ENCODE results near the gene DMAC2. TPM values are rescaled to one million over a fixed set of nuclear protein-coding genes. Genes with fewer than 3 reads are reported as not detected.

The DMAC2 gene
- total and polyA plus RNA-seq, 3 donors from 2014 or later: 24.6 to 35.8 (median 26.7) TPM

DNA sequence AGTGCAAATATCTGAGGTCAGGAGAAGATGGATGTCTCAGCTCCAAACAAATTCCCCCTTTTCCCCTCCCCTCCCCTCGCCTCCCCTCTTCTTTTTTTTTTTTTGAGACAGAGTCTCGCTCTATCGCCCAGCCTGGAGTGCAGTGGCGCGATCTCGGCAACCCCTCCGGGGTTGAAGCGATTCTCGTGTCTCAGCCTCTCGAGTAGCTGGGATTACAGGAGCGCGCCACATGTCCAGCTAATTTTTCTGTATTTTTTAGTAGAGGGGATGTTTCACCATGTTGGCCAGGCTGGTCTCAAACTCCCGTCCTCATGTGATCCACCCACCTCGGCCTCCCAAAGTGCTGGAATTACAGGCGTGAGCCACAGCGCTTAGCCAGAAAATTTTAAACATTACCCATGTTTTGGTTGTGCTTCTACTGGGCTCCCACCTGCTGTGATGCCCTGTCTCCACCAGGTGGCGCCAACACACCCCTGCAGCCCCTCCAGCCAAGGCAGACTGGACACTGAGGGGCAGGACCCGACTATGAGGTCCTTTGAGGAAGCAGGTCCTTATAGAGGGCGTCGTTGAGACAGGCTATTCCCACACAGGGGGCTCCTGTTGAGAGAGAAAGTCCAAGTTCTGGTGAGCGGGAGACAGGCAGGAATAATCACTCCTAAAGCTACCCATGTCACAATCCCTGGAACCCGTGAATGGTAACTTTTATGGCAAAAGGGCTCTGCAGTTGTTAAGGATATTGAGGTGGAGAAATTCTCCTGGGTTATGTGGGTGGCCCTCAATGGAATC lies 9.6 kb upstream of the DMAC2 start:
- WGBS, 2 donors: 2 to 3% methylated on average over 18 to 22 of the region's 22 CpGs
- no peak overlapping the region for H3K27ac ChIP-seq
- no peak overlapping the region for H3K4me3 ChIP-seq

DNA sequence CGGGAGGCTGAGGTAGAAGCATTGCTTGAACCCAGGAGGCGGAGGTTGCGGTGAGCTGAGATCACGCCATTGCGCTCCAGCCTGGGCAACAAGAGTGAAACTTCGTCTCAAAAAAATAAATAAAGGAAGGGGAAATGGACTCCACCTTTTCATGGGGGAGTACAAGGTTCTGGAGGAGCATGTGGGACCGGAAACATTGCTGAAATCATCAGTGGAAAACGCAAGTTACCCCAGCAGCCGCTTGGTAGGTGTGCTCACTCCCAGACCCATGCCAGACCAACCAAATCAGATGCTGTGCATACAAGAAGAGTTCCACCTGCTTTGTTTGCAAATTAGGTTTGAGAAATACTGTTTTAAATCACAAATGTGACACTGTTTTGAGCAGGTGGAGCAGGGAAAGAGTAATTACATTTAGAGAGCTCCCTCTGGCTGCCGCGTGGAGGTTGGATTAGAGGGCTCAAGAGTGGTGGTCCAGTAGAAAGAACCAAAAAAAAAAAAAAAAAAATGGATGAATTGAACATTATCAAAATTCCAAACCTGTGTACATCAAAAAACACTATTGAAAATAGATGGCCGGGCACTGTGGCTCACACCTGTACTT lies 8.1 kb upstream of the DMAC2 start:
- TF ChIP-seq, protein P1, sequence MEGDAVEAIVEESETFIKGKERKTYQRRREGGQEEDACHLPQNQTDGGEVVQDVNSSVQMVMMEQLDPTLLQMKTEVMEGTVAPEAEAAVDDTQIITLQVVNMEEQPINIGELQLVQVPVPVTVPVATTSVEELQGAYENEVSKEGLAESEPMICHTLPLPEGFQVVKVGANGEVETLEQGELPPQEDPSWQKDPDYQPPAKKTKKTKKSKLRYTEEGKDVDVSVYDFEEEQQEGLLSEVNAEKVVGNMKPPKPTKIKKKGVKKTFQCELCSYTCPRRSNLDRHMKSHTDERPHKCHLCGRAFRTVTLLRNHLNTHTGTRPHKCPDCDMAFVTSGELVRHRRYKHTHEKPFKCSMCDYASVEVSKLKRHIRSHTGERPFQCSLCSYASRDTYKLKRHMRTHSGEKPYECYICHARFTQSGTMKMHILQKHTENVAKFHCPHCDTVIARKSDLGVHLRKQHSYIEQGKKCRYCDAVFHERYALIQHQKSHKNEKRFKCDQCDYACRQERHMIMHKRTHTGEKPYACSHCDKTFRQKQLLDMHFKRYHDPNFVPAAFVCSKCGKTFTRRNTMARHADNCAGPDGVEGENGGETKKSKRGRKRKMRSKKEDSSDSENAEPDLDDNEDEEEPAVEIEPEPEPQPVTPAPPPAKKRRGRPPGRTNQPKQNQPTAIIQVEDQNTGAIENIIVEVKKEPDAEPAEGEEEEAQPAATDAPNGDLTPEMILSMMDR (IDR thresholded peaks at IDR 0.05): no peak
- no peak for DNase-seq
- Histone ChIP-seq H3K4me3 (no peak overlapping the region), H3K9me3 (no peaks in the 10 kb centered on the region), H3K36me3 (ENCODE audit: low read depth, missing control alignments) (no peaks in the 10 kb centered on the region), H3K27ac (no peak overlapping the region), H3K4me1 (no peaks in the 10 kb centered on the region), H3K27me3 (no peaks in the 10 kb centered on the region)
- WGBS, 2 donors: 70 to 71% methylated on average over 12 of the region's 12 CpGs
- intact Hi-C loops (cut with DNase I; ENCODE audit: low total_unique reads): loop anchor here (10.0 kb wide), 1 partner anchor 127 kb away; the partner anchor contains the start of gene CEACAM21

More for the DNA sequence above, 9.6 kb upstream of the DMAC2 start:
- no peaks in the 10 kb centered on the region for H3K9me3 ChIP-seq
- H3K4me1 ChIP-seq: no peaks in the 10 kb centered on the region
- TF ChIP-seq, protein P1 (IDR thresholded peaks at IDR 0.05): peak; percentile 93 to 97 (median 95)
- TF ChIP-seq POLR2A (IDR thresholded peaks at IDR 0.05): no peak
- intact Hi-C loops (cut with DNase I; ENCODE audit: low total_unique reads): loop anchor here (10.0 kb wide), 1 partner anchor 126 kb away; the partner anchor contains the start of gene CEACAM21
- no peaks in the 10 kb centered on the region for H3K36me3 ChIP-seq (ENCODE audit: low read depth, missing control alignments)
- peak; percentile 87 for DNase-seq
- no peaks in the 10 kb centered on the region for H3K27me3 ChIP-seq

DNA sequence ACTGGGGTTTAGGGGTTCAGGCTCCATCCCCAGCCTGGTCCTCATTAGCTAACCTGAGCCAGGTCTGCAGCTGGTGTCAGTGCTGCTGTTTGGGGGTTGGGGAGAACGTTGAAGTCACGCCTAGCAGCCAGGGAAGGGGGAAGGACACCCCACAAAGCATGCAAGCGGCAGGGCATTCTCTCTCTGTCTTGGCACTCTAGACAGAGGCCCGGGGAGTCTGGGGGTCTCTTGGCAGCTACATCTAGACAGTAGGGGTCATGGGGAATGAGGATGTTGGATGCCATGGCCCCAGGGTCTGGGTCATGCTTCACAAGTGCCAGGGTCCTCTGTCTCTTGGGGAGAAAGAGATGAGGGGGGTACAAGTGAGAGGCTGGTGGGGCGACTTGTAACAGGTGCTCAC lies 5.9 kb upstream of the DMAC2 start:
- Histone ChIP-seq H3K36me3 (ENCODE audit: low read depth, missing control alignments) (no peaks in the 10 kb centered on the region), H3K9me3 (no peaks in the 10 kb centered on the region), H3K4me1 (no peaks in the 10 kb centered on the region), H3K27me3 (no peaks in the 10 kb centered on the region), H3K4me3 (no peak overlapping the region), H3K27ac (no peak overlapping the region)
- DNase-seq: no peak
- WGBS, 2 donors: 64 to 66% methylated on average over 4 to 5 of the region's 5 CpGs
- TF ChIP-seq, protein P1 (IDR thresholded peaks at IDR 0.05): no peak
- no peak for TF ChIP-seq POLR2A (IDR thresholded peaks at IDR 0.05)
- intact Hi-C loops (cut with DNase I; ENCODE audit: low total_unique reads): loop anchor here (10.0 kb wide), 1 partner anchor 129 kb away; the partner anchor contains the start of gene CEACAM21

DNA sequence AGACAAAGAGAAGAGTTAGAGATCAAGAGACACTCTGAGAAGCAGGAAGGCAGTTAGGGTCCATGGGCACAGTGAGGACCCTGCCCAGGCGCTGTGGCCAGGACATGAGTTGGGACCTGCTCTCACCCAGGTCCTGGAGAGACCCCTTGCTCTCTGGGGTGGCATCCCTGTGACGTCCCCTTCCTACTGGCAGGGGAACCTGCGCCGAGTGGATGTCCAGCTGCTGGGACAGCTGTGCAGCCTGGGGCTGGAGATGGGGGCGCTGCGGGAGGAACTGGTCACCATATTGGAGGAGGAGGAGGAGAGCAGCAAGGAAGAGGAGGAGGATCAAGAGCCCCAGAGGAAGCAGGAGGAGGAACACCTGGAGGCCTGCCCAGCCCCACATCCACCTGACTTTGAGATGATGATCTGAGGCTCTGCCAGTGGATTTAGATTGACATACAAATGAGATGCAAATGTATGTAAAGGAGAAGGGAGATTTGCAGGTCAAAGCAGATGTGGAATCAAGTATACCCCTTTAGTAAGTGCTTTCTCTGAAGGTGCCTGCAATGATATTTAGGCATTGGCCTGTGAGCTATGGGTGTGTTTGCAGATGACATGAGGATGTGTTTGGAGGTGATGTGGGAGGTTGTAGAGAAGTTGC lies 4.2 kb upstream of the DMAC2 start:
- intact Hi-C loops (cut with DNase I; ENCODE audit: low total_unique reads): loop anchor here (10.0 kb wide), 1 partner anchor 131 kb away; the partner anchor contains the start of gene CEACAM21

More for the DNA sequence above, 4.2 kb upstream of the DMAC2 start:
- no peaks in the 10 kb centered on the region for H3K4me1 ChIP-seq
- no peaks in the 10 kb centered on the region for H3K9me3 ChIP-seq
- H3K4me3 ChIP-seq: no peak overlapping the region
- DNase-seq: no peak
- WGBS, 2 donors: 58 to 70% methylated on average over 2 to 6 of the region's 6 CpGs
- TF ChIP-seq, protein P1 (IDR thresholded peaks at IDR 0.05): no peak
- TF ChIP-seq POLR2A (IDR thresholded peaks at IDR 0.05): no peak
- H3K27ac ChIP-seq: no peak overlapping the region
- no peaks in the 10 kb centered on the region for H3K27me3 ChIP-seq
- no peaks in the 10 kb centered on the region for H3K36me3 ChIP-seq (ENCODE audit: low read depth, missing control alignments)

Data from testis (tissue), 3 donors.